Neural progenitor cell (in vitro differentiated cells): Measurements from ENCODE around the gene TMEM87B. TPM values are rescaled to one million over a fixed set of nuclear protein-coding genes. Genes with fewer than 3 reads are reported as not detected.

Experiments
- DNase-seq: peaks from one replicate; pipeline ENCODE4 v3.0.0-alpha.2; 2016; ENCODE audit warnings: low spot score
- H2AFZ ChIP-seq: fragments of 200-600 bp; sonication (generic); replicated peaks from 2 replicates; pipeline ENCODE4 v1.6.1; 2016; ENCODE audit warnings: antibody characterized with exemption
- H3F3A ChIP-seq: fragments of 200-600 bp; sonication (generic); 2 replicates; pipeline ENCODE4 v1.6.1; 2016; ENCODE audit warnings: antibody characterized with exemption, low read depth
- H3K27ac ChIP-seq: fragments of 200-600 bp; sonication (generic); 2 replicates; pipeline ENCODE4 v1.5.1; 2016; ENCODE audit warnings: mild to moderate bottlenecking
- H3K27me3 ChIP-seq: fragments of 200-600 bp; sonication (generic); 2 replicates; pipeline ENCODE4 v1.6.1; 2016; ENCODE audit warnings: mild to moderate bottlenecking, moderate library complexity
- H3K36me3 ChIP-seq: fragments of 200-600 bp; sonication (generic); 2 replicates; pipeline ENCODE4 v1.5.1; 2016
- H3K4me1 ChIP-seq: fragments of 200-600 bp; sonication (generic); 2 replicates; pipeline ENCODE4 v1.6.1; 2016; ENCODE audit warnings: mixed run types
- H3K4me2 ChIP-seq: fragments of 200-600 bp; sonication (generic); 2 replicates; pipeline ENCODE4 v1.6.1; 2016
- H3K4me3 ChIP-seq: fragments of 200-600 bp; sonication (generic); 2 replicates; pipeline ENCODE4 v1.5.1; 2016
- H3K79me2 ChIP-seq: fragments of 200-600 bp; sonication (generic); 2 replicates; pipeline ENCODE4 v1.6.1; 2016; ENCODE audit warnings: low read depth
- H3K9ac ChIP-seq: fragments of 200-600 bp; sonication (generic); 2 replicates; pipeline ENCODE4 v1.6.1; 2016
- H3K9me3 ChIP-seq: fragments of 200-600 bp; sonication (generic); 2 replicates; pipeline ENCODE4 v1.5.1; 2016; ENCODE audit warnings: low read depth
- H4K20me1 ChIP-seq: fragments of 200-600 bp; sonication (generic); 2 replicates; pipeline ENCODE4 v1.6.1; 2016; ENCODE audit warnings: low read depth
- H3K27ac Mint-ChIP-seq: 3 replicates; pipeline ENCODE4 v1.8.0; 2021; ENCODE audit warnings: mixed read lengths
- H3K27me3 Mint-ChIP-seq: 2 replicates; pipeline ENCODE4 v1.8.0; 2022; ENCODE audit warnings: low read depth, mild to moderate bottlenecking, inconsistent platforms, moderate library complexity, mixed read lengths; ENCODE audit not compliant: insufficient read depth
- H3K36me3 Mint-ChIP-seq: 3 replicates; pipeline ENCODE4 v1.8.0; 2021; ENCODE audit warnings: mixed read lengths
- H3K4me1 Mint-ChIP-seq: 3 replicates; pipeline ENCODE4 v1.8.0; 2021; ENCODE audit warnings: mixed read lengths
- H3K4me3 Mint-ChIP-seq: 3 replicates; pipeline ENCODE4 v1.8.0; 2021; ENCODE audit warnings: mild to moderate bottlenecking, moderate library complexity, mixed read lengths
- H3K9me3 Mint-ChIP-seq: 3 replicates; pipeline ENCODE4 v1.8.0; 2020; ENCODE audit warnings: mixed read lengths
- CTCF ChIP-seq: fragments of 200-600 bp; sonication (generic); IDR thresholded peaks from 2 replicates; pipeline ENCODE4 v1.5.1; 2017; ENCODE audit warnings: antibody characterized with exemption, mild to moderate bottlenecking
- EZH2 ChIP-seq: fragments of 200-600 bp; sonication (generic); IDR thresholded peaks from 2 replicates; pipeline ENCODE4 v1.6.1; 2017; ENCODE audit warnings: antibody characterized with exemption, mild to moderate bottlenecking, moderate library complexity
- EZH2phosphoT487 ChIP-seq: fragments of 200-600 bp; sonication (generic); IDR thresholded peaks from 2 replicates; pipeline ENCODE4 v1.6.1; 2017; ENCODE audit warnings: antibody characterized with exemption
- total RNA-seq: library from RNA; depleted of rRNA; stranded (reverse); fragments of >200 nt; gene quantifications from 2 replicates; pipeline ENCODE4 v1.2.3, GENCODE V29; 2015; ENCODE audit warnings: low replicate concordance

The TMEM87B gene
- total RNA-seq, 1 donor from 2014 or later = 34.4 TPM

GRCh38 chr2:112162956-112163355 lies 107.9 kb downstream of the TMEM87B start:
- no peak overlapping the region for H2AFZ ChIP-seq
- no peaks in the 10 kb centered on the region for H3K36me3 ChIP-seq
- H3K4me1 ChIP-seq = no peaks in the 10 kb centered on the region
- no peak for DNase-seq
- no peaks in the 10 kb centered on the region for H3K79me2 ChIP-seq
- H3K27ac ChIP-seq = no peak overlapping the region
- no peaks in the 10 kb centered on the region for H3K9me3 ChIP-seq
- Mint-ChIP-seq H3K4me1 (peaks cover 7% of the 10 kb centered on the region), H3K36me3 (peaks cover 19% of the 10 kb centered on the region), H3K27ac (no peak overlapping the region), H3K9me3 (peaks cover 2% of the 10 kb centered on the region), H3K4me3 (no peak overlapping the region), H3K27me3 (peaks cover 2% of the 10 kb centered on the region)
- no peak overlapping the region for H3K4me3 ChIP-seq
- H3K9ac ChIP-seq = no peak overlapping the region
- H3F3A ChIP-seq = no peaks in the 10 kb centered on the region
- no peak overlapping the region for H3K4me2 ChIP-seq
- H3K27me3 ChIP-seq = no peaks in the 10 kb centered on the region
- H4K20me1 ChIP-seq = no peaks in the 10 kb centered on the region
- TF ChIP-seq CTCF (no peak), EZH2phosphoT487 (no peak), EZH2 (no peak)

- no peak overlapping the region for H3K4me3 ChIP-seq
- no peaks in the 10 kb centered on the region for H4K20me1 ChIP-seq
- H3K9me3 ChIP-seq = no peaks in the 10 kb centered on the region
- H3K36me3 ChIP-seq = no peaks in the 10 kb centered on the region
- no peaks in the 10 kb centered on the region for H3K27me3 ChIP-seq
- TF ChIP-seq CTCF (no peak), EZH2phosphoT487 (no peak), EZH2 (no peak)
- peaks cover 2% of the 10 kb centered on the region for H3K9me3 Mint-ChIP-seq
- no peaks in the 10 kb centered on the region for H3K79me2 ChIP-seq
- no peak overlapping the region for H3K9ac ChIP-seq
- no peak overlapping the region for H2AFZ ChIP-seq
- no peak overlapping the region for H3K27ac ChIP-seq
- no peaks in the 10 kb centered on the region for H3K4me1 ChIP-seq
- peaks cover 20% of the 10 kb centered on the region for H3K36me3 Mint-ChIP-seq
- peaks cover 2% of the 10 kb centered on the region for H3K27me3 Mint-ChIP-seq
- H3F3A ChIP-seq = no peaks in the 10 kb centered on the region
- no peak overlapping the region for H3K4me3 Mint-ChIP-seq
- no peak overlapping the region for H3K4me2 ChIP-seq
- no peak overlapping the region for H3K27ac Mint-ChIP-seq
- DNase-seq = no peak
- H3K4me1 Mint-ChIP-seq = peaks cover 7% of the 10 kb centered on the region
Measured at GRCh38 chr2:112163541-112163981, 108.5 kb downstream of the TMEM87B start.

- Histone ChIP-seq H3F3A (no peaks in the 10 kb centered on the region), H3K79me2 (no peaks in the 10 kb centered on the region), H3K4me2 (no peak overlapping the region), H3K9ac (no peak overlapping the region), H4K20me1 (no peaks in the 10 kb centered on the region), H3K36me3 (no peaks in the 10 kb centered on the region), H3K4me1 (no peaks in the 10 kb centered on the region), H3K27ac (no peak overlapping the region), H3K4me3 (no peak overlapping the region), H2AFZ (no peak overlapping the region), H3K9me3 (no peaks in the 10 kb centered on the region), H3K27me3 (no peaks in the 10 kb centered on the region)
- H3K27ac Mint-ChIP-seq = no peak overlapping the region
- H3K4me1 Mint-ChIP-seq = peaks cover 9% of the 10 kb centered on the region
- no peaks in the 10 kb centered on the region for H3K9me3 Mint-ChIP-seq
- H3K4me3 Mint-ChIP-seq = no peak overlapping the region
- no peak for TF ChIP-seq EZH2phosphoT487
- no peak for TF ChIP-seq EZH2
- no peak for DNase-seq
- peaks cover 2% of the 10 kb centered on the region for H3K27me3 Mint-ChIP-seq
- peaks cover 16% of the 10 kb centered on the region for H3K36me3 Mint-ChIP-seq
Measured at GRCh38 chr2:112164876-112165275, 109.8 kb downstream of the TMEM87B start.

- Mint-ChIP-seq H3K36me3 (peaks cover 15% of the 10 kb centered on the region), H3K27me3 (peaks cover 2% of the 10 kb centered on the region), H3K27ac (no peak overlapping the region), H3K4me1 (peaks cover 9% of the 10 kb centered on the region), H3K4me3 (no peak overlapping the region), H3K9me3 (no peaks in the 10 kb centered on the region)
- no peaks in the 10 kb centered on the region for H4K20me1 ChIP-seq
- H3K9ac ChIP-seq = no peak overlapping the region
- no peak overlapping the region for H3K4me2 ChIP-seq
- H3K79me2 ChIP-seq = no peaks in the 10 kb centered on the region
- H3K4me3 ChIP-seq = no peak overlapping the region
- no peak overlapping the region for H3K27ac ChIP-seq
- H3K4me1 ChIP-seq = no peaks in the 10 kb centered on the region
- no peaks in the 10 kb centered on the region for H3K9me3 ChIP-seq
- no peak for TF ChIP-seq EZH2phosphoT487
- no peak for TF ChIP-seq EZH2
- no peak for TF ChIP-seq CTCF
- H2AFZ ChIP-seq = no peak overlapping the region
- no peaks in the 10 kb centered on the region for H3F3A ChIP-seq
- H3K27me3 ChIP-seq = no peaks in the 10 kb centered on the region
- H3K36me3 ChIP-seq = no peaks in the 10 kb centered on the region
- DNase-seq = no peak
Measured at GRCh38 chr2:112165296-112165695, 110.2 kb downstream of the TMEM87B start.
